Testis (tissue), 2 donors: ENCODE results near the gene CYTH4.

Experiments used
- POLR2A ChIP-seq: fragments of 450-650 bp; IDR thresholded peaks from one replicate; pipeline ENCODE4 v1.6.1; 2017; ENCODE audit warnings: antibody characterized with exemption, mild to moderate bottlenecking, moderate library complexity
- TF ChIP-seq, protein P1 (sequence below), 3 experiments: fragments of 450-650 bp in 2 of 3; fragments of 200-600 bp in 1 of 3; sonication (generic) in 1 of 3; IDR thresholded peaks; one replicate each; pipeline ENCODE4 v1.5.1; 2016 to 2019; ENCODE audit warnings: antibody characterized with exemption in 3 of 3, mild to moderate bottlenecking in 2 of 3, moderate library complexity in 1 of 3

GRCh38 chr22:37266581-37267134, 15.7 kb upstream of the CYTH4 start:
- TF ChIP-seq, protein P1, sequence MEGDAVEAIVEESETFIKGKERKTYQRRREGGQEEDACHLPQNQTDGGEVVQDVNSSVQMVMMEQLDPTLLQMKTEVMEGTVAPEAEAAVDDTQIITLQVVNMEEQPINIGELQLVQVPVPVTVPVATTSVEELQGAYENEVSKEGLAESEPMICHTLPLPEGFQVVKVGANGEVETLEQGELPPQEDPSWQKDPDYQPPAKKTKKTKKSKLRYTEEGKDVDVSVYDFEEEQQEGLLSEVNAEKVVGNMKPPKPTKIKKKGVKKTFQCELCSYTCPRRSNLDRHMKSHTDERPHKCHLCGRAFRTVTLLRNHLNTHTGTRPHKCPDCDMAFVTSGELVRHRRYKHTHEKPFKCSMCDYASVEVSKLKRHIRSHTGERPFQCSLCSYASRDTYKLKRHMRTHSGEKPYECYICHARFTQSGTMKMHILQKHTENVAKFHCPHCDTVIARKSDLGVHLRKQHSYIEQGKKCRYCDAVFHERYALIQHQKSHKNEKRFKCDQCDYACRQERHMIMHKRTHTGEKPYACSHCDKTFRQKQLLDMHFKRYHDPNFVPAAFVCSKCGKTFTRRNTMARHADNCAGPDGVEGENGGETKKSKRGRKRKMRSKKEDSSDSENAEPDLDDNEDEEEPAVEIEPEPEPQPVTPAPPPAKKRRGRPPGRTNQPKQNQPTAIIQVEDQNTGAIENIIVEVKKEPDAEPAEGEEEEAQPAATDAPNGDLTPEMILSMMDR (IDR thresholded peaks at IDR 0.05) = no peak
- TF ChIP-seq POLR2A = no peak
